Mammary epithelial cell (primary cell): ENCODE results near the gene BRSK1.

Source experiments
- EZH2 ChIP-seq: IDR thresholded peaks from 2 replicates; pipeline ENCODE4 v1.6.1; 2012; ENCODE audit warnings: low read length, inconsistent platforms, borderline replicate concordance
- TF ChIP-seq, protein P1 (sequence below), 2 donors: IDR thresholded peaks in 1 of 2; conservative IDR thresholded peaks in 1 of 2; 2 replicates each; pipeline ENCODE4 v1.5.1; 2011 to 2012; ENCODE audit warnings: inconsistent platforms in 2 of 2, low read length in 2 of 2, mild to moderate bottlenecking in 2 of 2, control low read depth in 1 of 2, low read depth in 1 of 2; ENCODE audit not compliant: insufficient read depth in 1 of 2; ENCODE audit errors: extremely low read depth in 1 of 2

DNA sequence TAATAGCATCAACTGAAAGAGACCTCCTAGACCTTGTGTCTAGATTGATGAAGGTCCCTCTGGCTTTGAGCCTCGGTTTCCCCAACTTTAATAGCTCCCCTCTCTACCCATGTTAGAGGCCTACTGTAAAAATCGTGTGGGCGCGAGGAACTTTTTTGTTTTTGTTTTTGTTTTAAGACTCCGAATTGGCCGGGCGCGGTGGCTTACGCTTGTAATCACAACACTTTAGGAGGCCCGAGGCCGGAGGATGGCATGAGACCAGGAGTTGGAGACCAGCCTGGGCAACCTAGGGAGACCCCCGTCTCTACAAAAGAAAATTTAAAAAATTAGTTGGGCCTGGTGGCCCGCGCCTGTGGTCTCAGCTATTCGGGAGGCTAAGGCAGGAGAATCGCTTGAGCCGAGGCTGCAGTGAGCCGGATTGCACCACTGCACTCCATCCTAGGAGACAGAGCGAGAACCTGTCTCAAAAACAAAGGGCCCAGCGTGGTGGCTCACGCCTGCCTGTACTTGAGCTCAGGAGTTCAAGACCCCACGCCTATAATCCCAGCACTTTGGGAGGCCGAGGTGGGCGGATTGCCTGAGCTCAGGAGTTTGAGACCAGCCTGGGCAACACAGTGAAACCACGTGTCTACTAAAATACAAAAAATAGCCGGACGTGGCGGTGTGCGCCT, 24.1 kb upstream of the BRSK1 start:
- TF ChIP-seq, protein P1, sequence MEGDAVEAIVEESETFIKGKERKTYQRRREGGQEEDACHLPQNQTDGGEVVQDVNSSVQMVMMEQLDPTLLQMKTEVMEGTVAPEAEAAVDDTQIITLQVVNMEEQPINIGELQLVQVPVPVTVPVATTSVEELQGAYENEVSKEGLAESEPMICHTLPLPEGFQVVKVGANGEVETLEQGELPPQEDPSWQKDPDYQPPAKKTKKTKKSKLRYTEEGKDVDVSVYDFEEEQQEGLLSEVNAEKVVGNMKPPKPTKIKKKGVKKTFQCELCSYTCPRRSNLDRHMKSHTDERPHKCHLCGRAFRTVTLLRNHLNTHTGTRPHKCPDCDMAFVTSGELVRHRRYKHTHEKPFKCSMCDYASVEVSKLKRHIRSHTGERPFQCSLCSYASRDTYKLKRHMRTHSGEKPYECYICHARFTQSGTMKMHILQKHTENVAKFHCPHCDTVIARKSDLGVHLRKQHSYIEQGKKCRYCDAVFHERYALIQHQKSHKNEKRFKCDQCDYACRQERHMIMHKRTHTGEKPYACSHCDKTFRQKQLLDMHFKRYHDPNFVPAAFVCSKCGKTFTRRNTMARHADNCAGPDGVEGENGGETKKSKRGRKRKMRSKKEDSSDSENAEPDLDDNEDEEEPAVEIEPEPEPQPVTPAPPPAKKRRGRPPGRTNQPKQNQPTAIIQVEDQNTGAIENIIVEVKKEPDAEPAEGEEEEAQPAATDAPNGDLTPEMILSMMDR (conservative IDR thresholded peaks at IDR 0.05 in 1 of 2, IDR thresholded peaks at IDR 0.05 in 1 of 2; ENCODE audit: extremely low read depth in 1 of 2, insufficient read depth in 1 of 2, low read depth in 1 of 2, low read length in 2 of 2): no peak
- TF ChIP-seq EZH2: no peak
